H1 (cell line): Measurements from ENCODE around the gene THBS1. TPM values are rescaled to one million over a fixed set of nuclear protein-coding genes. Genes with fewer than 3 reads are reported as not detected.

Experiments used
- RAD21 ChIP-seq, 2 experiments: IDR thresholded peaks in 1 of 2; conservative IDR thresholded peaks in 1 of 2; 2 replicates each; pipeline ENCODE4 v1.6.1; 2011; ENCODE audit warnings: low read depth in 2 of 2, low read length in 2 of 2, improper control_type of control experiment in 1 of 2, inconsistent platforms in 1 of 2, mild to moderate bottlenecking in 1 of 2, moderate library complexity in 1 of 2
- TEAD4 ChIP-seq: IDR thresholded peaks from 2 replicates; pipeline ENCODE4 v1.6.1; 2012; ENCODE audit warnings: low read depth, low read length, inconsistent platforms, mixed read lengths
- polyA plus RNA-seq, 7 experiments: library from polyadenylated mRNA; depleted of rRNA in 3 of 7; stranded (reverse) in 5 of 7; unstranded in 2 of 7; fragments of >200 nt in 5 of 7; fragments of 200-250 nt in 2 of 7; gene quantifications; 1 replicate in 5 of 7; 2 replicates in 1 of 7; 4 replicates in 1 of 7; pipeline versions ENCODE4 v1.2.1 to v1.2.3, GENCODE V29; 2011 to 2013; ENCODE audit warnings: missing spikeins in 2 of 7, mixed read lengths in 2 of 7
- total RNA-seq: library from RNA; stranded (reverse); fragmentation: NEBNext Ultra II Directional; extraction: Animal tissue kit (Norgen Biotek cat#: 25700); gene quantifications from 2 replicates; pipeline ENCODE4 v1.2.1, GENCODE V29; 2021

Gene THBS1
- total and polyA plus RNA-seq, 2 of the 8 experiments (the other 6 are each of a cell fraction or from before 2014, with no cell fraction given): 10.3 to 63.3 TPM

- TF ChIP-seq RAD21 (IDR thresholded peaks at IDR 0.05 in 1 of 2, conservative IDR thresholded peaks at IDR 0.05 in 1 of 2; ENCODE audit: low read depth in 2 of 2, low read length in 2 of 2): no peak
- no peak for TF ChIP-seq TEAD4
These were observed 50.5 kb downstream of the THBS1 start (continued) for GRCh38 chr15:39631357-39631756.
